ENCODE results near the gene MUC4.
"Not testable (repeated sequence)": the region's sequence is repeated elsewhere in the genome, so short reads cannot be mapped to it uniquely, and the experiment has no call there.

Gene MUC4

DNA sequence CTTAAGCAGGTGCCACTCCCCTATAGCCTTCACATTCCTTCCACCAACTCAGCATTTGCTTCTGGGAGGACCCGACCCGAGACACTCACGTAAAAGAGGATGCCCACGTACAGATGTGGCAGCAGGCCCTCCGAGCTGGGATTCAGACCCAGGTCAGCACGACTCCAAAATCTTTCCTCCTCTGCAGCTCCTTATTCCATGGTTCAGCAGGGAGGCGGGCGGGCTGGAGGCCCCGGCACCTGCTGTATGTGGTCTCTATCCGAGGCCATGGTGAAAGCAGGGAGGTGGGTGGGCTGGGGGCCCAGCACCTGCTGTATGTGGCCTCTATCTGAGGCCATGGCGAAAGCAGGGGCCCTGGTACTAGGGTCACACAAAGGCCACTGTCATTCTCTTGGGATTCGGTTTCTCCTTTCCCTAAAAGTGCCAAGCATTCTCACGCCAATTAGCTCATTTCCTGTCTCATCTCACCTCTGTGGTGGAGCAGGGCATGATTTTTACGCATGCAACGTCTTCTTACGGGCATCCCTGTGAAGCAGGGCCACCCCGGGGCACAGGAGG is 5.9 kb upstream of the MUC4 start:
- H3K36me3 ChIP-seq (replicated peaks) = no peaks in the 10 kb centered on the region
- H3K27ac ChIP-seq = no peak overlapping the region
- H3K4me3 ChIP-seq (ENCODE audit: low read depth, low read length) = no peak overlapping the region
- TF ChIP-seq CTCF (IDR thresholded peaks at IDR 0.05; ENCODE audit: low read depth, low read length, missing control alignments) = no peak
- peaks cover 2% of the 10 kb centered on the region for H3K27me3 ChIP-seq (replicated peaks)
- no peak for DNase-seq
- in situ Hi-C loops (cut with HindIII; ENCODE audit: low pct_ligation_motif_present, low sequenced_read_pairs) = no loop called here

DNA sequence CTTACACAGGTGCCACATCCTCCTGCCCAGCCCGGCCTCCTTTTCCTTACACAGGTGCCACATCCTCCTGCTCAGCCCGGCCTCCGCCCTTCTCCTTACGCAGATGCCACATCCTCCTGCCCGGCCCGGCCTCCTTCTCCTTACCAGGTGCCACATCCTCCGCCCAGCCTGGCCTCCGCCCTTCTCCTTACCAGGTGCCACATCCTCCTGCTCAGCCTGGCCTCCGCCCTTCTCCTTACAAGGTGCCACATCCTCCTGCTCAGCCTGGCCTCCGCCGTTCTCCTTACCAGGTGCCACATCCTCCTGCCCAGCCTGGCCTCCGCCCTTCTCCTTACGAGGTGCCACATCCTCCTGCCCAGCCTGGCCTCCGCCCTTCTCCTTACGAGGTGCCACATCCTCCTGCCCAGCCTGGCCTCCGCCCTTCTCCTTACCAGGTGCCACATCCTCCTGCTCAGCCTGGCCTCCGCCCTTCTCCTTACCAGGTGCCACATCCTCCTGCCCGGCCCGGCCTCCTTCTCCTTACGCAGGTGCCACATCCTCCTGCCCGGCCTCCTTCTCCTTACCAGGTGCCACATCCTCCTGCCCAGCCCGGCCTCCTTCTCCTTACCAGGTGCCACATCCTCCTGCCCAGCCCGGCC is 4.7 kb upstream of the MUC4 start:
- H3K36me3 ChIP-seq (replicated peaks); DNase-seq; H3K27me3 ChIP-seq (replicated peaks); in situ Hi-C loops (cut with HindIII; ENCODE audit: low pct_ligation_motif_present, low sequenced_read_pairs); H3K4me3 ChIP-seq (ENCODE audit: low read depth, low read length); H3K27ac ChIP-seq: not testable (repeated sequence)

GRCh38 chr3:195815169-195815771 is 3.5 kb upstream of the MUC4 start:
- H3K27me3 ChIP-seq (replicated peaks) = peaks cover 2% of the 10 kb centered on the region
- in situ Hi-C loops (cut with HindIII; ENCODE audit: low pct_ligation_motif_present, low sequenced_read_pairs) = no loop called here
- no peaks in the 10 kb centered on the region for H3K36me3 ChIP-seq (replicated peaks)
- no peak for DNase-seq
- TF ChIP-seq CTCF (IDR thresholded peaks at IDR 0.05; ENCODE audit: low read depth, low read length, missing control alignments) = no peak
- no peak overlapping the region for H3K27ac ChIP-seq
- no peak overlapping the region for H3K4me3 ChIP-seq (ENCODE audit: low read depth, low read length)

- Histone ChIP-seq H3K4me3 (ENCODE audit: low read depth, low read length) (no peak overlapping the region), H3K27me3 (replicated peaks) (peaks cover 2% of the 10 kb centered on the region), H3K27ac (no peak overlapping the region), H3K36me3 (replicated peaks) (no peaks in the 10 kb centered on the region)
- DNase-seq = no peak
- TF ChIP-seq CTCF (IDR thresholded peaks at IDR 0.05; ENCODE audit: low read depth, low read length, missing control alignments) = no peak
- in situ Hi-C loops (cut with HindIII; ENCODE audit: low pct_ligation_motif_present, low sequenced_read_pairs) = no loop called here
These were observed 2.3 kb upstream of the MUC4 start for GRCh38 chr3:195813916-195814640.

DNA sequence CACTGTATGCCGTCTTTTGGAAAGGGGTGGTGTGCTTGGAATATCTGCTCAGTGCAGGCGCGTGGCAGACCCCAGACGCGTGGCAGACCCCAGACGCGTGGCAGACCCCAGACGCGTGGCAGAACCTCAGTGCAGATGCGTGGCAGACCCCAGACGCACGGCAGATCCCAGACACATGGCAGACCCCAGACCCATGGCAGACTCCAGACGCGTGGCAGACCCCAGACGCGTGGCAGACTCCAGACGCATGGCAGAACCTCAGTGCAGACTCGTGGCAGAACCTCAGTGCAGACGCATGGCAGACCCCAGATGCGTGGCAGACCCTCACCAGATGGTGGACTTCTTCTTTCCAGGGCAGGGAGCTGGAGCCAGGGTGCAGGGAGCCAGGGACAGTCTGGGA is 637 bp upstream of the MUC4 start:
- Histone ChIP-seq H3K27me3 (replicated peaks) (peaks cover 2% of the 10 kb centered on the region), H3K36me3 (replicated peaks) (no peaks in the 10 kb centered on the region), H3K4me3 (ENCODE audit: low read depth, low read length) (no peak overlapping the region), H3K27ac (no peak overlapping the region)
- no peak for DNase-seq
- TF ChIP-seq CTCF (IDR thresholded peaks at IDR 0.05; ENCODE audit: low read depth, low read length, missing control alignments) = no peak
- in situ Hi-C loops (cut with HindIII; ENCODE audit: low pct_ligation_motif_present, low sequenced_read_pairs) = no loop called here

DNA sequence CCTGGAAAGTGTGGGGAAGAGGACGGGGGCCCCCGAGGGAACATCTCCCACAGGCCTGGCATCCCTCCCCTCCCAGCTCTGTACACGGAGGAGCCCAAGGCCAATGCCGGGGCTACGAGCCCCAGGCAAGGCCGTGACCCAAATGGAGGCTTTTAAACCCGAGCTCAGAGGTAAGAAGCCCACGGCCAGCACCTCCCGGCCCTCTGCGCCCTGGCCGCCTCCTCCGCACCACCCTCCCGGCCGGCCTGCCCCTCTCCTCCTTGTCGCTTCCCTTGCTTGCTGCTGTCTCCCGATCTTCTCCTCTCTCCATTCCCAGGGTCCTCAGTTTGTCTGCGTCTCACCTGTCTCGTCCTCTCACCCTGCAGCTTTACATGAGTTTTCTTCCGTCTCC is 1.3 kb downstream of the MUC4 start:
- Histone ChIP-seq H3K27ac (no peak overlapping the region), H3K36me3 (replicated peaks) (no peaks in the 10 kb centered on the region), H3K27me3 (replicated peaks) (peaks cover 2% of the 10 kb centered on the region), H3K4me3 (ENCODE audit: low read depth, low read length) (no peak overlapping the region)
- DNase-seq = no peak
- TF ChIP-seq CTCF (IDR thresholded peaks at IDR 0.05; ENCODE audit: low read depth, low read length, missing control alignments) = no peak
- in situ Hi-C loops (cut with HindIII; ENCODE audit: low pct_ligation_motif_present, low sequenced_read_pairs) = no loop called here
